ENCODE data around the gene RUSF1.

The RUSF1 gene

GRCh38 chr16:31475946-31476302 is 32.3 kb downstream of the RUSF1 start:
- TF ChIP-seq CTCF (conservative IDR thresholded peaks at IDR 0.05), result no peak
- no peak overlapping the region for H3K27ac ChIP-seq

- TF ChIP-seq CTCF (conservative IDR thresholded peaks at IDR 0.05), result no peak
- H3K27ac ChIP-seq, result no peak overlapping the region
These were observed 33.1 kb downstream of the RUSF1 start for GRCh38 chr16:31474773-31475738.

GRCh38 chr16:31474173-31474714 is 33.9 kb downstream of the RUSF1 start:
- TF ChIP-seq CTCF (conservative IDR thresholded peaks at IDR 0.05), result no peak
- no peak overlapping the region for H3K27ac ChIP-seq

- no peak overlapping the region for H3K27ac ChIP-seq
- TF ChIP-seq CTCF (conservative IDR thresholded peaks at IDR 0.05), result no peak
These were observed 34.8 kb downstream of the RUSF1 start for GRCh38 chr16:31473264-31473984.

- no peak for TF ChIP-seq CTCF (conservative IDR thresholded peaks at IDR 0.05)
- H3K27ac ChIP-seq, result no peak overlapping the region
These were observed 35.4 kb downstream of the RUSF1 start for GRCh38 chr16:31472709-31473203.

- H3K27ac ChIP-seq, result no peak within 1 kb of the TSS
- TF ChIP-seq CTCF (conservative IDR thresholded peaks at IDR 0.05), result no peak
These were observed 36.1 kb downstream of the RUSF1 start, which contains the start of gene TGFB1I1 for GRCh38 chr16:31471875-31472708. Gene TGFB1I1 (plus strand): TSS chr16:31472152. CDS start chr16:31472189, 37 bp downstream.

Data from VCaP (cell line).